Aorta (tissue), 5 donors: ENCODE measurements around the gene INO80B. TPM values are rescaled to one million over a fixed set of nuclear protein-coding genes. Genes with fewer than 3 reads are reported as not detected.

Experiments
- ATAC-seq: fragments of 200-7000 bp; cut with Tn5 transposase; one replicate; pipeline ENCODE4 v1.9.1; 2022; ENCODE audit warnings: moderate library complexity; ENCODE audit not compliant: low FRiP score
- DNase-seq, 2 donors: peaks; one replicate each; pipeline ENCODE4 v3.0.0-alpha.2; 2020
- H3K27ac ChIP-seq, 2 donors: one replicate each; pipeline ENCODE4 v1.5.1; 2013; ENCODE audit warnings: low read length in 2 of 2, mild to moderate bottlenecking in 2 of 2, moderate library complexity in 2 of 2, control low read depth in 1 of 2, inconsistent platforms in 1 of 2, low read depth in 1 of 2
- H3K27me3 ChIP-seq, 2 donors: one replicate each; pipeline ENCODE4 v1.6.1; 2013; ENCODE audit warnings: control low read depth in 1 of 2, low read length in 1 of 2, mild to moderate bottlenecking in 1 of 2, moderate library complexity in 1 of 2; ENCODE audit not compliant: insufficient read depth in 2 of 2, control insufficient read depth in 1 of 2
- H3K36me3 ChIP-seq, 2 donors: one replicate each; pipeline ENCODE4 v1.6.1; 2013; ENCODE audit warnings: control low read depth in 1 of 2, low read length in 1 of 2, mild to moderate bottlenecking in 1 of 2; ENCODE audit not compliant: insufficient read depth in 2 of 2, control insufficient read depth in 1 of 2
- H3K4me1 ChIP-seq, 2 donors: one replicate each; pipeline ENCODE4 v1.6.1; 2013; ENCODE audit warnings: low read length in 2 of 2, control low read depth in 1 of 2, mild to moderate bottlenecking in 1 of 2, moderate library complexity in 1 of 2; ENCODE audit not compliant: insufficient read depth in 2 of 2, control insufficient read depth in 1 of 2
- H3K4me3 ChIP-seq, 2 donors: one replicate each; pipeline ENCODE4 v1.5.1; 2013; ENCODE audit warnings: low read length in 2 of 2, control low read depth in 1 of 2, mild to moderate bottlenecking in 1 of 2
- H3K9me3 ChIP-seq: one replicate; pipeline ENCODE4 v1.6.1; 2013; ENCODE audit warnings: mild to moderate bottlenecking, low read length; ENCODE audit not compliant: control insufficient read depth
- WGBS, 2 donors: extraction: QIAGEN DNeasy Blood & Tissue Kit; methylation state at CpG; one replicate each; pipeline ENCODE4 v1.1.7; 2013; 5-methylcytosine and 5-hydroxymethylcytosine counted together
- intact Hi-C, 2 donors: fragments of 100-400 bp; cut with DNase I; formaldehyde crosslinking; loops; one replicate each; pipeline versions ENCODE4 v1.14.2 to v1.15.0; 2022
- long read RNA-seq, 2 donors: library from polyadenylated mRNA; unstranded; transcript quantifications; one replicate each; pipeline ENCODE4 v2.0.0, GENCODE V29; 2020 to 2021
- polyA plus RNA-seq, 2 donors: library from polyadenylated mRNA; stranded (reverse); fragments of 200-250 nt; gene quantifications; one replicate each; pipeline ENCODE4 v1.2.3, GENCODE V29; 2013
- total RNA-seq, 2 donors: library from RNA; stranded (reverse); fragmentation: NEBNext Ultra II Directional; extraction: Animal tissue kit (Norgen Biotek cat#: 25700); gene quantifications; one replicate each; pipeline ENCODE4 v1.2.1, GENCODE V29; 2021
- donor health status: healthy with polysubstance abuse.
- donor health status: Bipolar disorder and iron deficiency.
- donor health status: DM: no; HTN: no; CAD: no.
- donor health status: DM: no; HTN: no; CAD: no.
- donor health status: DM: yes; HTN: yes; CAD: no.

The INO80B gene
- total RNA-seq = 10 to 100 TPM; 29.3 to 38.2 TPM
- polyA plus RNA-seq = 10 to 100 TPM; 18.2 to 60.9 TPM
- long read RNA-seq, donor 1 = 0 reads
- long read RNA-seq, donor 2, partial matches to known transcripts = 0 of 2 reads
- long read RNA-seq, donor 2, other reads (novel, unspliced or antisense) = 0 of 2 reads

DNA sequence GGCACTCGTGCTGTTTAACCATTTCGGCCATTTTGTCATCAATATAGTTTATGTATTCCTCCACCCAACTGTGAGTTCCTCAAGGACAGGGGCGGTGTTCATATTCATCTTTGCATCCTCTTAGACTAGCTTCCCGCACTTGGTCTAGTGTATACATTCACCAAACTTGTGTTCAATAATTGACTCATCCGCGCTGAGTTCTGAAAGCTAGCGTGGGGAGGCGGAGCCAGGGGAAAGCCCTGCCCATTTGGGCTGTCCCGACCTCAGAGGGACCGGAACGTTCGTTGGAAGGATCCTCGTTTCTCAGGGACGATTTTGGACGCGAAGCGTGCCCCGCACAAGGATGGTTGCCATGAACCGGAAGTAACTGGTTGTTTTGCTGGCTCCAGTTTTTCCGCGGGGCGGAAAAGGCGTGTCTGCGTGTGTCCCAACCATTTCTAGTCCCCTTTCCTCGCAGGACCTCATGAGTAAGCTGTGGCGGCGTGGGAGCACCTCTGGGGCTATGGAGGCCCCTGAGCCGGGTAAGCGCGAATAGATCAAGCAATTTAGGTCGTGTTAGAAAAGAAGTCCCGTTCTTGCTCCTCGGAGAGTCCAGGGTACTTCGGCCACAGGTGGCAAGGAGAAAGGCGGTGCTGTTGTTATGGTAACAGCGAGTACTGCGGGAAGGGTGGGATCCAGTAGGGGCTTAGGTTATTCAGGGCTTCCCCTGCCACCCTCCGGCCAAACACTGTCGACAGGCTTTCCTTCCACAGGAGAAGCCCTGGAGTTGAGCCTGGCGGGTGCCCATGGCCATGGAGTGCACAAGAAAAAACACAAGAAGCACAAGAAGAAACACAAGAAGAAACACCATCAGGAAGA lies at the start of gene INO80B:
INO80B (plus strand) TSS at position 434 of the 858 bp plus-strand sequence; CDS start at position 464, 30 bp downstream.
- no peaks in the 10 kb centered on the region for H3K9me3 ChIP-seq
- no peak within 1 kb of the TSS for H3K27ac ChIP-seq
- intact Hi-C loops = loop anchor here (2.0 kb wide), 1 partner anchor 28 kb away; the partner anchor contains the start of genes CCDC142 (in 2 of the 2) and TTC31 (in 2 of the 2)
- DNase-seq (peak; percentile 96 to 97), ATAC-seq (peak; percentile 91)
- no peaks in the 10 kb centered on the region for H3K36me3 ChIP-seq
- H3K4me3 ChIP-seq = peak within 1 kb of the TSS; percentile 45 to 58
- WGBS, 2 donors = 1% methylated on average over 40 of the region's 40 CpGs
- H3K27me3 ChIP-seq = no peaks in the 10 kb centered on the region
- peaks cover 2 to 3% of the 10 kb centered on the region in 2 donors for H3K4me1 ChIP-seq

DNA sequence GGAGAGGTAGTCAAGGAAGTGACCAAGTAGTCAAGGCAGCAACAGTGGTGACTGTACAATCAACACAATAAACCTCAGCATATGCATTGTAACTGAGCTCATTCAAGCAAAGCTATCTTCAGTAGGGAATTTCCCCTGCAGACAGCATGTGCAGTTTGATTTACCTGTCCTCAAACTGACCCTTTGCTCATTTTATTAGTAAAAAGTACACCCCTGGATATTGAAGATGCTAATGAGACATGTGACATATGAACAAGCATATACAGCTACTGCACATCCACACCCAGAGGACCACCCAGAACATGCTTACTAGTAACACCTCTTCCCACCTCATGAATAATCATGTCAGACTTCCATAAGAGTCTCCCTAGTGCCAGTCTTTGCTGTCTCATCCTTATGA lies 48.9 kb upstream of the INO80B start:
- Histone ChIP-seq H3K9me3 (no peaks in the 10 kb centered on the region), H3K27ac (no peak overlapping the region), H3K4me3 (no peak overlapping the region), H3K36me3 (no peaks in the 10 kb centered on the region), H3K27me3 (no peaks in the 10 kb centered on the region), H3K4me1 (no peaks in the 10 kb centered on the region)
- no peak for DNase-seq
- intact Hi-C loops = no loop called here
- no peak for ATAC-seq

DNA sequence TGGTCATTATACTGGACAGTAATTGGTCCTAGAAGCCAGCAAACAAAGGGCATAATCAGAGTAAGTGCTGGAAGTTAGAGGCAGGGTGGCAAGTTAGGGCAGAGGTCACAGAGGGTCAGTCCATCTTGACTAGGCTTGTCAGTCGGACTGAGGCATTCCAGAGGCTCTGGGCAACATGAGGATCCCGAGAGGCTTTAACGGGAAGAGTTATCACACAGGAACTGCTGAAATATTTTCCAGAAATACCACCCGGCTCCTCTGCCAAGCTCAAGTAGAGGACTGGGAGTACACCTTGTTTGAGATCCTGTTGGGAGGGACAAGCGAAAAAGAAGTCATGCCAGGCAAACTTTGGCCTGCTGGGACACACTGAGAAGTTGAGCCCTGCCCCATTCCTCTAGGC lies 47.2 kb upstream of the INO80B start:
- H3K4me3 ChIP-seq = no peak overlapping the region
- DNase-seq (no peak), ATAC-seq (no peak)
- intact Hi-C loops = no loop called here
- H3K27ac ChIP-seq = no peak overlapping the region
- no peaks in the 10 kb centered on the region for H3K27me3 ChIP-seq
- H3K9me3 ChIP-seq = no peaks in the 10 kb centered on the region
- WGBS, 2 donors = 51 to 56% methylated on average over 5 of the region's 5 CpGs
- H3K4me1 ChIP-seq = no peaks in the 10 kb centered on the region
- H3K36me3 ChIP-seq = no peaks in the 10 kb centered on the region

DNA sequence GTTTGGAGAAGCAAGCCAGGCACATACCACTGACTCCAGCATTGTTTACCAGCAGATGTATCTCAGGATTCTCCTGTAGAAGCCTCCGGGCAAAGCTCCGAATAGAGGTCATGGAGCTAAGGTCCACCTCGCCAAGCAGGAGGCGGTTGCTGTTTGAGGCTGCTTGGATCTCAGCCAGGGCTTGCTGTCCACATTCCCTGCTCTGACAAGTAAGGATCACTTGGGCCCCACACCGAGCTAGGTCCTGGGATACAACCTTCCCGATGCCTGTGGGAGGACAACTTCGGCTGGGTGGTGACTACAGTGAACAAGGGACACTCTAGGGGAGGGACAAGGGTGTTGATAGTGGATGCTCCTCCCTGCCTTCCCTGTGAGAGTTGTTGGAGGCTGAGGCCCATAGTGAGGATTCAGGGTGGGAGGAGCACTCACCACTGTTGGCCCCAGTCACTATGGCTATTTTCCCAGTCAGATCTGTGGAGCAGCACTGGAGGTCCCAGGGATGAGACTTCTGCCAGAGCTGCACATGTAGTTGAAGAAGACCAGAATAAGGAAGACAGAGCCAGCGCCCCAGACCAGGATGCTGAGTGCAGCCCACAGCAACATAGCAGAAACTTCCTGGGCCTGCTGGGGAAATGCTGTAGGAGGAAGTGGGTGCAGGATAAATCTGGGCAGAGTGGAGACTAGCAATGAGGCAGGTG lies 41.7 kb upstream of the INO80B start:
- Histone ChIP-seq H3K27ac (no peak overlapping the region), H3K4me3 (no peak overlapping the region), H3K27me3 (no peaks in the 10 kb centered on the region), H3K36me3 (no peaks in the 10 kb centered on the region), H3K4me1 (no peaks in the 10 kb centered on the region), H3K9me3 (no peaks in the 10 kb centered on the region)
- DNase-seq (peak in 1 of 2 donors; percentile 49), ATAC-seq (no peak)
- 91 to 92% methylated on average over 8 of the region's 8 CpGs for WGBS, 2 donors
- intact Hi-C loops = no loop called here

DNA sequence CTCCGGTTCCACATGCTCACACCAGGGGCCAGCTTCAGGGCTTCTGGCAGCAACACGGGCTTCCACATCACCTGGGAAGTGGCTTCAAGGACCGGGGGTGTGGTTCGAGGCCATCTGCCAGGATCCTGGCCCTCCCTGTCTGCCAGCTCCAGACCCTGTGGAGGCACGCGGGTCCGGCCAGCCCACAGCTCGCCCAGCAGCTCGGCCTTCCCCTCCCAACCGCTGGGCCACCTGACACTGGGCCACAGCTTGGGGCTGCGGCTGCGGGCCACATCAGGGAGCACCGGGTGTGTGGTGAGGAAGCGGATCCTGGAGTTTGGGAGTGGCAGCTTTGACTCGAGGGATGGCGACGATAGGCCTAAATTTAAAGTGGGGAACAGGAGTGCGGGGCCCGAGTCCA lies 40.4 kb upstream of the INO80B start:
- peak; percentile 49 for ATAC-seq
- no peak for DNase-seq
- Histone ChIP-seq H3K36me3 (no peaks in the 10 kb centered on the region), H3K4me1 (no peaks in the 10 kb centered on the region), H3K27ac (no peak overlapping the region), H3K27me3 (no peaks in the 10 kb centered on the region), H3K4me3 (peak overlapping the region; percentile 20 to 48), H3K9me3 (no peaks in the 10 kb centered on the region)
- WGBS, 2 donors = 45 to 49% methylated on average over 19 of the region's 19 CpGs
- intact Hi-C loops = no loop called here

DNA sequence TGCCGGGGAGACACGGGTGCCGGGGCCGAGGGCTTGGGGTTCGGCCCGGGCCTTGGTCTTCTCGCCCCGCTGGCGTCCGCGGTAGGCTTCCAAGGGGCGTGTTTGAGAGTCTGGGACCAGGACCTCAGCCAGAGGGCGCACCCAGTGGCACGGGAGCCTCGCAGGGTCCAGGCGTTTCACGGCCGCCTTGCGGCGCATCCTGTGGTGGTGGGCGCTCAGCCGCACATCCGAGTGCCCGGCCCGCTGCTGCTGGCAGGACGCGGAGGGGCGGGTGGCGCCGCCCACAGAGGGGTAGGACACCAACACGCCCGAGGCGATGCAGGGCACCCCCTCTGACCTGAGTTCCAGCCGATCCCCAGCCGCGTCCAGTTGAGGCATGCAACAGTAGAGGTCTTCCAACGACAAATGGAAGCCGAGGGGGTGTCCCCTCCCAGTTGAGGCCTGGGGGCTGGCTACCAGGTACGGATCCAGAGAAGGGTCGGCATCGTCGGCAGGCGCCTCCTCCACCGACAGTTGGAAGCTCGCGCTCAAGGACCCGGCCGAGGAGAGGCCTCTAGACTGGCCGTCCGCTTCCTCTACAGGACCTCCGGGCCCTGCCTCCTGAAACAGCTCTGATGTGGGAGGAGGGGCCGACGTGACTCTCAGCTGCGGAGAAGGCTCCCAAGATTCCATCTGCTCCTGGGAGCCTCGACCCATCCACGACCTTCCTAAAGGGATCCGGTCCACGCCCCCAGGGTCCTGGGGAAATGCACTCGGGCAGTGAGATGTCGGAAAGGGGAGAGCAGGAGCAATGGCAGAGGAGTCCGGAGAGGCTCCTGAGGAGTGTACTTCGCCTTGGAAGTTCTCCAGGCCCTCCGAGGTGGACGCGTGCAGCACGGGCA lies 39.8 kb upstream of the INO80B start:
- DNase-seq (peak; percentile 75 to 87), ATAC-seq (peak; percentile 79)
- Histone ChIP-seq H3K36me3 (no peaks in the 10 kb centered on the region), H3K9me3 (no peaks in the 10 kb centered on the region), H3K27me3 (no peaks in the 10 kb centered on the region), H3K27ac (no peak overlapping the region), H3K4me1 (no peaks in the 10 kb centered on the region), H3K4me3 (peak overlapping the region; percentile 20 to 48)
- 3% methylated on average over 61 to 66 of the region's 66 CpGs for WGBS, 2 donors
- intact Hi-C loops = no loop called here

DNA sequence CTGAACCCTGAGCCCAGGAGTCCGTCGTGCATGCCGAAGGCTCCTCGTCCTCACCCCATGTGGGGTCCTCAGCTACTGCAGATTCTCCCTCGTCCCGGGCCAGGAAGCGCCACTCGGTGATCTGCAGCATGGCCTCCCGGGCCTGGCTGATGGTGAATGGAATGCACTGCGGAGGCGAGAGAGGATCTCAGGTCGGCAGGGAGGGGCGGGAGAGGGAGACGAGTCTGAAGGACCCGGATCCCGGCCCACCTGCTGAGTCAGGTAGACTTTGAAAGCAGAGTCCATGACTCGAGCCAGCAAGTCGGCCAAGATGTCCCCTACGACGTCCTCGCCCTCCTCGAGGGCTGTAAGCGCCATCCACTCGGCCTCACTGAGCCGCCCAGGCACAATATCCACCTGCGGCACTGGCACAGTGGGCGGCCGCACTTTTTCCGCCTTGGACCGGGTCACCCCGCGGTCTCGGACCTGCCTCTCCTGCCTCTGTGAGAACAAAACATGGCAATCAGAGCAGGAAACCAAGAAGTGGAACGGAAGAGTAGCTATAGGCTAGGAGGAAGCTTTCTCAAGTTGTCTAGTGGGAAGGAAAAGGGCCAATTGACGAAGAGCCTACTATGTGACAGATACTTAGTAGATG lies 39.0 kb upstream of the INO80B start:
- Histone ChIP-seq H3K9me3 (no peaks in the 10 kb centered on the region), H3K27me3 (no peaks in the 10 kb centered on the region), H3K27ac (no peak overlapping the region), H3K36me3 (no peaks in the 10 kb centered on the region), H3K4me3 (peak overlapping the region in 1 of 2 donors; percentile 48), H3K4me1 (no peaks in the 10 kb centered on the region)
- intact Hi-C loops = no loop called here
- ATAC-seq (no peak), DNase-seq (peak; percentile 56 to 77)
- WGBS, 2 donors = 59 to 62% methylated on average over 35 of the region's 35 CpGs

DNA sequence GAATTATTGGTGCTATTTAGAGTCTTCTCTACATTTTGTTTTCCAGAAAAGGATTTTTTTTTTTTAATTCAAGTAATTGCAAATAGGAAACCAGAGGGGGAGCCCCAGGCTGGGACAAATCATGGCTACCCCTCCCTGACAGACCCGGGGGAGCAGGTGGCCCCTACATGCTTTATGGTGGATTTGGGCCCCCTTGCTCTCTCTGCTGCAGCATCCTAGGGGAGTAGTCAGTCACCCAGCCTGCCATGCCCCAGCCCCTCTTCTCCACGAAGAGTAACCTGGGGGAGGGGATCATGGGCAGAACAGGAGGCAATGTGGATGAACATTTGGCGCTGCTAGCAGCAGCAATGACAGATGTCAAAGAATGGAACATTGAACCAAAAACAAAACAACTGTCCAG lies 38.1 kb upstream of the INO80B start:
- WGBS, 2 donors = 70 to 76% methylated on average over 3 of the region's 3 CpGs
- intact Hi-C loops = no loop called here

More for the DNA sequence above, 38.1 kb upstream of the INO80B start:
- H3K36me3 ChIP-seq = no peaks in the 10 kb centered on the region
- no peaks in the 10 kb centered on the region for H3K27me3 ChIP-seq
- DNase-seq (peak in 1 of 2 donors; percentile 48), ATAC-seq (no peak)
- no peaks in the 10 kb centered on the region for H3K4me1 ChIP-seq
- H3K27ac ChIP-seq = no peak overlapping the region
- H3K9me3 ChIP-seq = no peaks in the 10 kb centered on the region
- H3K4me3 ChIP-seq = no peak overlapping the region
